SK-N-SH treated with all-trans-retinoic acid at 6 μM for 48 hours (cell line): ENCODE measurements around the gene RASAL2.

ENCODE experiments used
- ARNTL ChIP-seq: fragments of 450-650 bp; formaldehyde crosslinking; IDR thresholded peaks from 2 replicates; pipeline ENCODE4 v1.5.0; 2020; ENCODE audit warnings: low read depth, mild to moderate bottlenecking, moderate library complexity, borderline replicate concordance
- CSRNP3 ChIP-seq: fragments of 250-450 bp; sonication (Bioruptor Pico); IDR thresholded peaks from 2 replicates; pipeline ENCODE4 v1.5.1; 2021; ENCODE audit warnings: mild to moderate bottlenecking, moderate library complexity
- OSR1 ChIP-seq: fragments of 250-450 bp; sonication (Bioruptor Pico); IDR thresholded peaks from 2 replicates; pipeline ENCODE4 v1.8.0; 2022; ENCODE audit warnings: moderate library complexity, mild to moderate bottlenecking, inconsistent platforms
- PATZ1 ChIP-seq: fragments of 250-450 bp; sonication (Bioruptor Pico); IDR thresholded peaks from 2 replicates; pipeline ENCODE4 v1.8.0; 2020; ENCODE audit warnings: mild to moderate bottlenecking, moderate library complexity, borderline replicate concordance
- POU6F1 ChIP-seq: fragments of 250-450 bp; sonication (Bioruptor Pico); IDR thresholded peaks from 2 replicates; pipeline ENCODE4 v1.8.0; 2021; ENCODE audit warnings: low read depth, mild to moderate bottlenecking, moderate library complexity, borderline replicate concordance
- PPARA ChIP-seq: fragments of 250-450 bp; sonication (Bioruptor Pico); IDR thresholded peaks from 2 replicates; pipeline ENCODE4 v1.5.0; 2020; ENCODE audit warnings: mild to moderate bottlenecking, borderline replicate concordance
- RARB ChIP-seq: fragments of 250-450 bp; sonication (Bioruptor Pico); IDR thresholded peaks from 2 replicates; pipeline ENCODE4 v1.8.0; 2021; ENCODE audit warnings: mild to moderate bottlenecking, moderate library complexity
- SNAI2 ChIP-seq: fragments of 250-450 bp; sonication (Bioruptor Pico); IDR thresholded peaks from 2 replicates; pipeline ENCODE4 v1.5.0; 2020; ENCODE audit warnings: mild to moderate bottlenecking, moderate library complexity
- ZC3H10 ChIP-seq: fragments of 250-450 bp; sonication (Bioruptor Pico); IDR thresholded peaks from 2 replicates; pipeline ENCODE4 v1.5.1; 2021; ENCODE audit warnings: mild to moderate bottlenecking, moderate library complexity
- ZFP3 ChIP-seq: fragments of 250-450 bp; sonication (Bioruptor Pico); IDR thresholded peaks from 2 replicates; pipeline ENCODE4 v1.5.0; 2020; ENCODE audit warnings: mild to moderate bottlenecking, moderate library complexity
- ZNF565 ChIP-seq: fragments of 450-650 bp; formaldehyde crosslinking; conservative IDR thresholded peaks from 2 replicates; pipeline ENCODE4 v1.5.0; 2020; ENCODE audit warnings: low read depth, mild to moderate bottlenecking, moderate library complexity
- TF ChIP-seq, protein P1 (sequence below): fragments of 250-450 bp; sonication (Bioruptor Pico); IDR thresholded peaks from 2 replicates; pipeline ENCODE4 v1.5.1; 2020; ENCODE audit warnings: low read depth, mild to moderate bottlenecking, moderate library complexity

DNA sequence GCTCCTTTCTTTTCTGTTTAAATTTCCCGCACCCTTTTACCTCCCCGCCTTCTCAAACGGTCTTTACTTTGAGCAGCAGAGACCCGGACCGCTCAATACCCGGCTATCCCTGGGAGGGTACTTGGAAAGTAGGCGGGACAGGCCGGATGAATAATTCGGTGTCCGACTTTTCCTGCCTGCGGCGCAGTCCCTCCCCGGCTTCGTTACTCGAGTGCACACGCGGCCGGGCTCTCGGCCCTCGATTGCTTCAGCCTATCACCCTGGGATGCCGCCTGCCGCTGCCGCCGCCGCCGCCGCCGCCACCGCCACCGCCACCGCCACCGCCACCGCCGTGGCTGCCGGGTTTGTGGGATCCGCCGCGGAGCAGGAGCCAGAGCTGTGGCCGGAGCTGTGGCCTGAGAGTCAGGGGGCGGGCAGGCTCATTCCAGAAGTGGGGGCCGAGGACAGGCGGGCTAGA, 382 bp upstream of the RASAL2 start:
- TF ChIP-seq OSR1 (CRISPR knock-in tag) (no peak), RARB (CRISPR knock-in tag) (no peak), ZFP3 (CRISPR knock-in tag) (no peak), SNAI2 (CRISPR knock-in tag) (no peak), CSRNP3 (CRISPR knock-in tag) (no peak), POU6F1 (CRISPR knock-in tag) (no peak), ZNF565 (CRISPR knock-in tag) (no peak), PATZ1 (CRISPR knock-in tag) (no peak), PPARA (no peak), ZC3H10 (CRISPR knock-in tag) (no peak), ARNTL (CRISPR knock-in tag) (no peak)
- TF ChIP-seq, protein P1, sequence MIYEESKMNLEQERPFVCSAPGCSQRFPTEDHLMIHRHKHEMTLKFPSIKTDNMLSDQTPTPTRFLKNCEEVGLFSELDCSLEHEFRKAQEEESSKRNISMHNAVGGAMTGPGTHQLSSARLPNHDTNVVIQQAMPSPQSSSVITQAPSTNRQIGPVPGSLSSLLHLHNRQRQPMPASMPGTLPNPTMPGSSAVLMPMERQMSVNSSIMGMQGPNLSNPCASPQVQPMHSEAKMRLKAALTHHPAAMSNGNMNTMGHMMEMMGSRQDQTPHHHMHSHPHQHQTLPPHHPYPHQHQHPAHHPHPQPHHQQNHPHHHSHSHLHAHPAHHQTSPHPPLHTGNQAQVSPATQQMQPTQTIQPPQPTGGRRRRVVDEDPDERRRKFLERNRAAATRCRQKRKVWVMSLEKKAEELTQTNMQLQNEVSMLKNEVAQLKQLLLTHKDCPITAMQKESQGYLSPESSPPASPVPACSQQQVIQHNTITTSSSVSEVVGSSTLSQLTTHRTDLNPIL (CRISPR knock-in tag), result no peak
